NCI-H345 treated with DMSO at 0.1 percent for 48 hours (cell line): ENCODE measurements around the gene PLPP4.
"Not testable (repeated sequence)": the region's sequence is repeated elsewhere in the genome, so short reads cannot be mapped to it uniquely, and the experiment has no call there.

Experiments
- DNase-seq: peaks from one replicate; lab custom pipeline; 2025; ENCODE audit not compliant: unreplicated experiment; lab: John Stamatoyannopoulos, UW

The PLPP4 gene

DNA sequence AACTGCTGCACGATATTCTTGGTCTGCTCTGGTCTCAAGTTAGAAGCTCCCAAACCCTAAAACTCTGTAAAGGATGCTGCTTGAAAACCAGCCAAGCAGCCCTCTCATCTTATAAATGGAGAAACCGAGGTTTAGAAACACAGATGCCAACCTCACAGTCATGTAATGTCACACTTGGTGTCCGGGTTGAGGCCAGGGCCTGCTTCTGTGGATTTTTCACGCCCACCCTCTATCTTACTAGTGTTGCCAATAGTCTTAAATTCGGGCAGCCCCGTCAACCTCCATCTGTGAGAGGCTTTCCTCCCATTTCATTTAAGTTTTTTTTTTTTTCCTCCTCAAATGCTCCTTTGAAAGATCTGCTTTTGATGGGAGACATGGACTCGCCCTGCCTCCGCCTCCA is 28.9 kb downstream of the PLPP4 start:
- no peak for DNase-seq

DNA sequence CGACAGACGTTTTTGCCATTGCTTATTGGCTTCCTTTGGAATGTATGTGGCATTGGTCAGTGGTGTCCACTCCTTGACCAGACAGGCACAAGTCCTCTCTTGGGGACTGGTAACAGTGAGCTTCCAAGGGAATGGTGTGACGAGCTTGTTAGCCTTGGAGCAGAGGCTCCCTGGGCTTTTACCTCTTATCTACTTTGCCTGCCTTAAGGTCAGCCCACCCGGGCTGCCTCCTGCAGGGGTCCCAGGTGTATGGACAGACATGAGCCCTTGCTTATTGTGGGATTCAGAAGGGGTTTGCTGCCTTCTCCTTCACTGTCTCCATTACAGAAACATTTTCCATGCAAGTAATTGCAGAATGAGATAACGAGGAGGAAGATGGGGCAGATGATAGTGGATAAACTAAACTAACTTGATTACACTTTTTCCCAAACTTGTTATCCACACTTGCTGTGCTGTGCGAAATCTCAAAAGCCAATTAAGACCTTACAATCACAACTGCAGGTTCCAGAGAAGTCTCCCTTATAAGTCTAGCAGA is 29.7 kb downstream of the PLPP4 start:
- no peak for DNase-seq

DNA sequence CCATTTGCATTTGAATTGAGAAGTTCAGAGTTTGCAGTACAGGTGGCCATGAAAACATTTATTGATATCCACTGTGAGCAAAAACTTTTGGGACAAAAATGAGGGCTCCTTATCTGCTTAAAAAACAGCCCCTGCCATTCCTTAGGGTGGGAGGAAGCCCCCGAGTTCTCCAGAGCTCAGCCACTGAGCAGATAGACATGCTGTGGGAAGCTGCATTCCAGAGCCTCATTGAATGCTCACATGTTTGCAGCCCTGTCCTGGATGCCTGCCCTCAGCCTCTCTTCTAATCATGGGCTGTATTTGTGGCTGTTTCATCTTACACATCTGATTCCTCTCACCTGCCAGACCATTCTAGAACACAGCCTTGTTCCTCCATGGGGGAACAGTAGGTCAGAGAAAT is 33.3 kb downstream of the PLPP4 start:
- DNase-seq: no peak

DNA sequence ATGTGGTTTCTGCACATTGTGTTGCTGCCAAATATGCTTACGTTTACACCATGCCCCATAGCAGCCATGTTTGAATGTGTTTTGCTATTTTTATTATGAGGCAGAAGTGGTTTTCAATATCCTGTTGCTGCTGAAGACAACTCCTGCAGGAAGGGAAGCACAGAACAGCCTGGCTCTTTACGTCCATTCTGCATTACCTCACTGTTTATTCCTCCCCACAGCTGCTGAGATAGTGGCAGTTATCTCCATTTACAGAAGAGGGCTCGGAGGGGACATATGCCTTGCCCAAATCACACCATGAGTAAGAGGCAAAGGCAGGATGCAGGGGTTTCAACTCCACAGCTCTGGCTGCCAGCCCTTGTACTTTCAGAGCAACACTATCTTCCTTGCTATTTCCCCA is 35.3 kb downstream of the PLPP4 start:
- no peak for DNase-seq

DNA sequence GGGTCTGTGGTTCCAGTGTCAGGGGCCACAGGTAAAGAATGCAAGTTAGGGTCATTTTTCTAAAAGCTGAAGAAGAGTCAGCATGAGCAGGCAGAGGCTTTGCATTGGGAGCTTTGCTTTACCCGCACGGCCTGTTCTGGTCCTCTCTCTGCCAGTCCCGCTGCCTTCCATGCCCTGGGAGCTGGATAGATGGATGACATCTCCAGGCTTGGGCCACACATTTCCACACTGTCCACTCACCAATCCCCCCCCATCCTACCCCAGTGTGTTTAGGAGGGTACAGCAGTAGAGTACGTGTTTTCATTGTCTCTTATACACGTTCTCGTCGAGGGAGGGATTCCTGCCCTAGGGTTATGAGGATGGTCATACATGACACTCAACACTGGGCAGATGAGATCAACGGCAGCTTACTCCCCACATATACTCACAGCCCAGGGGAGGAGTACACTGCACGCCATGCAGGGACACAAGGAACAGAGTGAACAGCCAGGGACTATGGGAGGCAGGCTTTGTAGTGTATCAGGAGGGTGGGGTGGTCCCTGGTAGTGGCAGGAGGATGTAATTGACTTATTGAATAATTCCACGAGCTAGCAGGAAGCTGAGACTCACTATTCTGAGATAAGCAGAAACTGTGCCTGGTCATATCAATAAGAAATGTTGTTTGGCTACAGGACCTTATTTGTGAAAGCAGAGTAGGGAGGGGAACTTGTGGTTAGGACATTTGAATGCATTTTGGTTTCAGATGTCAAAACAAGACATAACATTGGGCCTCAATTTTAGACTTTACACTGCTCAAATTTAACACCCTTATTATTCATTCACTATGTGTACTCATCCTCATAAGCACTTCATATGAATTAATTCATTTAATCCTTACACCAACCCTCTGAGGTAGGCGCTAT is 36.6 kb downstream of the PLPP4 start:
- no peak for DNase-seq

DNA sequence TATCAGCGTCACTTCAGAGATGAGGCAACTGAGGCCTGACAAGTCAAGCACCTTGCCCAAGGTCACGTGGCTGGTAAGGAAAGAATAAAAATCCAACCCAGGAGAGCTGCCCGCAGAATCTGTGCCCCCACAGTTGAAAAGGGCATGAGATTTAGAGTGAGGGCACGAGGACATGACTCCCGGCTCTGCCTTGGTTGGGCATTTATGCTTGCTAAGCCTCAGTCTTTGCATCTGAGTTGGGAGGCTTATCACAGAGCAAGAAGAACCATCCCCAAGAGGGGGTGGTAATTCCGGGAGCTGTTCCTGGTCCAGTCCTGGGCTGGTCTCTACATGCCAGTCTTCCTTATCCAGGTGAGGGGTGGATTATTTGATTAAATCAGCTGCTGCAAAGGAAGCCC is 37.3 kb downstream of the PLPP4 start:
- DNase-seq: no peak

DNA sequence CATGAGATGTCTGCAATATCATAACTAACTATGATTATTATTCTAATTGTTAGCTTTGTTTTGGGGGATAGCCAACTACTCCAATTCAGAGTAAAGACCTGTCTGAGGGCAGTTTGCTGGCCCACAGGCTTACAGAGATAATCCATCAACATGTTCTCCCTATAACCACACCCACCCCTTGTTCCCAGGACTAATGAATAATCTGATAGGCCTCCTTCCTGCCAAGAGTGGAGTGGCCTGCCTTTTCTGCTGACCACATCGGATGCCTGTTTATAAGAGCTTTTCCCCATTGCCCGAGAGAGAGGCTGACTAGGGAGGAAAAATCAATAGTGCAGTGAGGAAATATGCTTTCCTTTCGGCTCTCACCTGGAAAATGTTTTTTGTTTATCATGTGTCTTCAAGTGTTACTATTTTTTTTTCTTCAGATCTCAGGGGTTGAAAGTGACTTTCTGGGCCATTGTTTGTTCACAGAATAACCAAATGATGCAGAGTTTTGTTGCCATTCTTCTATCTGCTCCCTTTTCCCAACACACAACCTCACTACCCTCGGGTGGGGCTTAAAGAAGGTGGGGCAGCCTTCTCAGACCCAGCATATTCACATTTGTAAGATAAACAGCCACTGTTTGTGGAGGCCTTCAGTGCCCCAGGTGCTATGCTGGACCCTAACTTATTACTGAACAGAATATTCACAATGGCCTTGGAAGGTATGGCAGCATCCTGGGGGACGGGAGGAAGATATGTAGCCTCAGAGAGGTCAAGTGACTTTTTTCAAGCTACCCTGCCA is 38.4 kb downstream of the PLPP4 start:
- DNase-seq: no peak

DNA sequence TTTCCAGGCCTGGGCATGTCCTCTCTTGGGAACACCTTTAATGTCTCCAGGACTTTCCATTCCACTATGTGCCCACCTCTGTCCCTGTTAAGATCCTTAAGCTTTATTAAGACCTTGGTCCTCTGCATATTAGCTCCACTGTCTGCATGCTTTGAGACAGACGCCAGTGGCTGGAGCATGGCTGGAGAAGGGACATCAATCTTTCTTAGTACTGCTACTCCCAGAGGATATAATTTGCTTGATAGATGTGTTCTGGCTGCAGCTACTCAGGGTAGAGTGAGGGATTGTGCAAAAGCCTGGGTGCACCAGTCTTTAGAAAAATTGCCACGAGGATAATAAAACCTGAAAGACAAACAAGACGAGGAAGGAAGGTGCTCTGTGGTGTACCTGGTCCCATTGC is 42.9 kb downstream of the PLPP4 start:
- DNase-seq: no peak

DNA sequence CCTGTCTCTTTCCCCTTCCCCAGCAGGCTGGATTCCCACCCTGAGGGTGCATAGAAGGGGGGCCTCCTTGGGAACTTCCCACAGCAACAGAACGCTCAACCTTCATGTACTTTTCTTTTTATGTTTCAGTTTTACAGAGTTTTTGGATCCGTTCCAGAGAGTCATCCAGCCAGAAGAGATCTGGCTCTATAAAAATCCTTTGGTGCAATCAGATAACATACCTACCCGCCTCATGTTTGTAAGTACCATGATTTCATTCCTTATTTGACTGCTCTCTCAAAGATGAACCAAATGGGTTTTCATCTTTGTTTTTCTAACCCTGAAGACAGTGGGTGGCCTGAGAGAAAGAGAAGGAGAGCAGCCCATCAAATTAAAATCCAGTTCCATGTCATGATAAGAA is 46.7 kb downstream of the PLPP4 start:
- DNase-seq: no peak

DNA sequence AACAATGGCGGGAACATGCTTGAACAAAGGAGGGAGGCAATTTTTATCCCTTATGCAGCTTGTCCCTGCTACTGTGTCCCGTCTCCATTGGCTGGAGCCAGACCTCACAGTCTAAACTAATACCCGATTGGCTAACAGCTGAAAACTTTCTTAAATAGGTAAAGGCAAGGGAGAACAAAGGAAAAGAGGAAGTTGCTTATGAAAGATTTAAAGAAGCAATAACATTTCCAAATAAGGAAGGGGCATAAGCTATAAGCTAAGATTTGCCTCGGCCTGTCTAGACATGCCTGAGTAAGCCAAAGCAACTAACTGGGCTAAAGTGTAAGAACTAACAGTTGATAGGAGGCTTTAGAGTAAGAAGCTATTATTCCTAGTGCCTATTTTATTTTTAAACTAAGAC is 47.2 kb downstream of the PLPP4 start:
- DNase-seq: not testable (repeated sequence)

DNA sequence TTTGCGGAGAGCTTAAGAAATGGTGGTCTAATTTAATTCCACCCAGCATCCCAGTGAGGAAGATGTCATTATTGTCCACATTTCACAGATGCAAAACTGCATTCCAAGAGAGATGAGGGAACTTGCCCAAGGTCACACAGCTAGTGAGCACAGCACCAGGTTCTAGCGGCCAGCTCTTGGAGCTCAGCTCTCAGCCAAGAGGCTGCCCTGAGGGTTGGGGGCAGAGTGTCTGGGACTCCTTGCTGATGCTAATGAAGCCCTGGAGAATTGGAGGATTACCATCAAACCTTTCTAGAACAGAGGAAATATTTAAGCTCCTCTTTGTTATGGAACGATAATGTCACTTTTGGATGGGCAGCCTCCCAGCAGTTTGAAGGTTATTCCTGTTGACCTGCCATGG is 48.0 kb downstream of the PLPP4 start:
- DNase-seq: no peak

DNA sequence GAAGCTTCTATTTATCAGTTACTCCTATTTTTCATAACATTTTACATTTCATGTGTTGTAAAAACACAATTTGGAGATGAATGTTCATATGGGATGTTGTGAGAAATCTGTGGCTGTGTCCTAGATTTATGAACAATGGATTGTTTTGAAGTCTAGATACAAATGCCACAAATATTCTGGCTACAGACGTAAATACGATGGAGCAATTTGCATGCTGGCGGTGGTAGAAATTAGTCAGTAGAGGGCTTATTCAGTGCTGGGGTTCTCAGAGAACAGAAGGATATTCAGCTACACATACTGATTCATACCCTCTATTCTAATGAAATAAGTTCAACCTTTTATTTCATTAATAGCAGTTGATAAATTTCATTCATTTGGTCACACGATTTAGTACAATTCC is 48.8 kb downstream of the PLPP4 start:
- DNase-seq: no peak

DNA sequence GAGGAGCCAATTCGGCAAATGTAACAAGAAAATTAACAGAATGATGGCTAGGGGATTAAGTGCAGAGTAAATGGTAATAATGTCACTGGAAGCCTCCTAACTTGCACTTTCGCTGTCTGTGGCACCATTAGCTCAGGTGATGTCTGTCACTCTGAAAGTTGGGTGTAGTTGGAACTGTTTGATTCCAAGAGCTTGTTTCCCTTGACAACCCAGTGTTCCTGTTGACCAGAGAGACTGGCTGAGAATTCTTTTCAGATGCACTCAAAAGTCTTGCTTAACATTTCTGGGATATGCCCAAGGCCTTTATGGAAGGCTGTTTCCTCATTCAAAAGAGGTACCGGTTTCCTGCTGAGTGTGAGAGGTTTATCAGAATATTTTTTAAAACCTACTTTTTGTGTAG is 49.6 kb downstream of the PLPP4 start:
- no peak for DNase-seq

DNA sequence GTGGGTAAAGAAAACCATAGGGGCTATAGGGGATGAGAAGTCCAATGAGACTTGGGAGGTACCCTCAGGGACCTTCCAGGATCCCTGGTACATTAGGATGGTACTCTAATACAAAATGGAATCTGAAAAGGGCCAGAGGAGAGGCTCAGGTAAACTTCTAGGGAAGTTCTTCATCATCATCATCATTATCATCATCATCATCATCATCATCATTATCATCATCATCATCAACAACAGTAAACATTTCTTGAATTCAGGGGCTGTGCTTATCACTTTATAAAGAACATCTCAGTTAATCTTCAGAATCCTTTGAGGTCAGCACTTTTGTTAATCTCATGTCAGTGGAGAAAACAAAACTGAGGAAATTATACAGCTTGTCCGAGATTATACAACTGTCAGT is 50.1 kb downstream of the PLPP4 start:
- DNase-seq: no peak

DNA sequence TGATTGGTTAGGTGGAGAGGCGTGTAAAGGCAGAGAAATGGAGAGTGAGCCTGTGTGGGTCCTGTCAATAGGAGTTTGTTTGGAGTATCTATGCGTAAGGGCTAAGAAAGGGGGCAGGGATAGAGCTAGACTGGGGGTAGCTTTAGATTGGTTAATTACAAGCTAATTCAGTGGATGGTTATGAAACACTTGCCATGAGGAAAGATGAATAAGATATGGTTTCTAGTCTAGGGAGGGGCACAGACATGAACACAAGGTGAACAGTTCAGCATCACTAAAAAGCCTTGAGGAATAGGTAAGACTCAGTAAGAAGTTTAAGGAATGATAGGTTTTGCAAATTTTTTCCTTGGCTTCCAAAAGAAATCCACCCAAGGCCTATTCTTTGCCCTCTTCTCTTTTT is 50.6 kb downstream of the PLPP4 start:
- DNase-seq: no peak

DNA sequence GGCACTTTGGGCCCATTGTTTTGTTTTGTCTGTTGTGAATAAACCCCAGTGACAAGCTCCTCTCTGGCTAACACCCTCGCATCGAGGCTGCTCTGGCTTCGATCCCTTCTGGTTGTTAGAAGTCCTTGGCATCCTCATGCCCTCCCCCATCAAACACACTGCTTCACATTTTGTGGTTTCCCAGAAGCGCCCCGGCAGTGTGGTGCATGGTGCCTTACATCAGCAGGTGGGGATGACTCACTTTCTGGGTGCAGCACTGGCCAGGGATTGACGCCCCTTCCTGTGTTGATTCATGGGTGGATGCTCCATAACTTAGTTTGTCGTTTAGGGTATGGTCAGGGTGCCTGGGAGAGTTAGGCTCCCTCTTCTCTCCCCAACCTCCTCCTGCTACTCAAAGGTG is 51.4 kb downstream of the PLPP4 start:
- DNase-seq: no peak

DNA sequence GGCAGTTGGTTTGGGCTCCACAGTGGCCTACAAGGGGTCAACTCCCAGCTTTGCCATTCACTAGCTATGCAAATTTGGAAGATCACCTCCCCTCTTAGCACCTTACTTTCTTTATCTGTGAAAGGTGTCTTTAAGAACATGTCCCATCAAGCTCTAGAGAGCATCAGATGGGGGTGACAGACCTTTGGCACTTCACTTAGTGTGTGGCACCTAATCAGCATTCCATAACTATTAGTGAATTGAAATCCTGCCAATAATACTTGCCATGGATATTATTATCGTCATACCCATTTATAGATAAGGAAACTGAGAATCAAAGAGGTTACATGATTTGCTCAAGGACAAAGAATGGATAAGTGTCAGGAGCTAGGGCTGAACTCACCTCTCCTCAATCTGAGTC is 51.9 kb downstream of the PLPP4 start:
- DNase-seq: no peak

DNA sequence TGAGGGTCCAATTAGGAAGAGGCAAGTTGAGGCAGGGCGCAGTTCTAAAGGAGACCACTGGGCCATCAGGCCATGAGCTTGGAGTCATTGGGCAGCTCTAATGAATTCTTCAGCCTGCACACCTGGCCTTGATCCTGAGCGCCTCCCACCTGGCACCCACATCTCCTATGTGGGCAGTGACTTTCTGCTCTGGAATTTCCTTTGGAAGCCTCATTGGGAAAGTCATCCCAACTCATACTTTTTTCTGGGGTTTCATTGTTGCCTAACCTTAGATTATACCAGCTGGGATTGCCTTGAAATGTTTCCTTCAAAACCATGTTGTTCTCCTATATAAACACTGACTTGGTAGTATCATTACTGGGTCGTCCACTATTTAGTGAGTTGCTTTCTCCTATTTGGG is 54.1 kb downstream of the PLPP4 start:
- DNase-seq: no peak

DNA sequence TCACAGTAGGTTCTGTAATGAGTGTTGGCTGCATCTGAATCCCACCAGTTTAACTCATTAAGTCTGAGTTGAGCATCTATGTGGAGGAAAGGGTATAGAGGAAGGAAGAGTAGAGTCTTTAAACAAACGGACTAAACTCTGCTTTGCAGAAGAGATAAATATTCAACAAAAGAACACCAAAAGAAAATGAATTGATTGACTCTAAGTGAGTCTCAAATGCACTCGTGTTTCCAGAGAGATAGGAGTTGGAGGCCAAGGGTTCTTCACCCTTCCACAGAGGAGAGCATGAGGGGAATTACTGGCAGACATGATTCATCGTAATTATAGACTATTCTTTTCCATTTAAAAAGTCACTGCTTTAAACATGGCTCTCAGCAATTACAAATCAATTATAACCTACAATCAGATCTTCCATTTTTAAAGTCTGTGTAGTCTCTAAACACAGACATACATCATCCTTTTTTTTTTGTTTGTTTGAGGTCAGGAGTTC is 56.3 kb downstream of the PLPP4 start:
- DNase-seq: no peak

DNA sequence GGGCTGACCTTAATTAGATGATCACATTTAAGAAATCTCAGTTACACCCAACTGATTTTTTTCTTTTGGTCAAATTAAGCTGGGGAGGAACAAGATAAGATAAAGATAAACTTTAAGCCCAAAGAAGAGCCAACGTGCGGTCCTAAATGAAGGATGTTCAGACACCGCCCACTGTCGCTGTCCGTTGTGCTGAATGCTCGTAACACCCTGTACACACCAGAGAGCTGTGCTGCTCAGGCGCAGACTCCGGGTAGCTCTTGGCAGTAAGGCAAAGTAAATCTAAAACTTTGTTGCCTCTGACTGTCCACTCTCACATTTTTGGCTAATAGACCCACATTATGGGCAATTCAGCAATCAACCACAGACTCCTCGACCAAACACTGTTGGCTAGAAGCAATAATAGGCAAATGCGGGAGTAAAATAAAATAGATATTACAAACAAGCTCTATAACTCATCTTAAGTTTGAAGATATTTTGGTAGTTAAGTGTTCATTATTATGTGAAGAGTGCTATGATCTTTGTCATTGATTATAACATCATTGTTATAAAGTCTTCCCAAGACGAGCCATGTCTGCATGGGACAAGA is 57.1 kb downstream of the PLPP4 start:
- DNase-seq: no peak

DNA sequence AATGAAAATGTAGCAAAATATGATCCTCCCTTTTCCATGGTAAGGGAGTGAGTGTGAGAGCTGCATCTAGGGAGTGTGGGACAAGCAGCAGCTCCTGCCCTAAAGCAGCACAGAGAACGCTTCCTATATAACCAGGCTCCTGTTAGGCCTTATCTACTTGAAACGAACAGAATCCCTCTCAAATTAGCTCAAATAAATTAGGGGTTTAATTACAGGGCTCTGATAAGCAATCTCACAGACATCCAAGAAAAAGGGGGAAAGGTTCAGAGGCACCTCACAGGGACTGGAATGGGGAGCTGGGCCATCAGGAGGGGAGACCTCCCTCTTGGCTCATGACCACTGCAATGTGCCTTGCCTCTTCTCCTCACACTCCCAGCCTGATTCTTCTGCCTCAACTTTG is 57.9 kb downstream of the PLPP4 start:
- DNase-seq: no peak

DNA sequence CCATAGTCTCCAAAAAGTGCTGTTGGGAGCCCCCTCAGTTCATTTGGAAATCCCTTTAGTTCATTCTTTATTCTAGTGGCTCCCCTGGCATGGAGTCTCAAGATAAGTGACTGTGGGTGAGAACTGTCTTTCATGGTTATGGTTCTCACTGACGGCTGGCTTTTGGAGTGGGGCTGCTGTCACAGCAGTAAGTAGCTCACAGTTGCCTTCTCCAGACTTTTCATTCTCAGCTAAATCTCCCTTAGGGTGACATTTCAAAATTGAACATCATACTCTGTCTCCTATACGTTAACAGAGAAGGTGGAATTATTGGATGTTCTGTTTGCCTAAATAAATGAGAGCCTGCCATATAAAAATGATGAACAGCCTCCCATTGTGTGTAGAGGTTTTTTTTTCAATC is 58.7 kb downstream of the PLPP4 start:
- no peak for DNase-seq
